ENCODE results near the gene COL9A3.

DNA sequence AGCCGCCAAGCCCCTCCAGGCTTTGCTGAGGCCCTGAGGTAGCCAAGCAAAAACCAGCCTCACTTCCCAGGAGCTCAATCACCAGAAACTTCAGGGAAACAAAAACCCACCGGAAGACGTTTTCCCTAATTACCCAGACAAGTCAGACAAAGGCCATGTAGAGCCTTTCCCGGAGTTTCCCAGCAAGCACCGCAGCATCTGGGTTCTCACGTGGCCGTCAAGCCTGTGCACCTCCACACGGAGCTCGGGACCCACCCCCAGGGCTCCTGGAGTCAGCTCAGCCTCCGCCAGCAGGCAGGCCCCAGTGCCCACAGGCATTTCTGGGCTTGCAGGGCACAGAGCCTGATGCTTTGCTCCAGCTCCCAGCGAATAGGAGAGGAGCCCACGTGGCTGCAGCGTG lies 30.7 kb upstream of the COL9A3 start:
- no peak for TF ChIP-seq CTCF (IDR thresholded peaks at IDR 0.05; ENCODE audit: low read length)
- no peak for TF ChIP-seq EZH2phosphoT487 (IDR thresholded peaks at IDR 0.05; ENCODE audit: low read length)

Measured in MM.1S (cell line).